RWPE1 (cell line): ENCODE measurements around the gene PLXNB1.

Experiments
- CTCF ChIA-PET: fragments of 350-600 bp; sonication (Branson Sonifier 250); formaldehyde crosslinking; extraction: SDS; loops from one replicate; lab custom pipeline; 2021; lab: Yijun Ruan, JAX
- POLR2A ChIA-PET: fragments of 400-600 bp; formaldehyde crosslinking; extraction: SDS; loops from one replicate; lab custom pipeline; 2020; ENCODE audit warnings: antibody characterized with exemption; ENCODE audit not compliant: low non-redundant PET; lab: Yijun Ruan, JAX
- DNase-seq: peaks from one replicate; pipeline ENCODE4 v3.0.0; 2012; ENCODE audit warnings: low spot score
- H3K27ac ChIP-seq: fragments of 450-650 bp; 2 replicates; pipeline ENCODE4 v1.5.1; 2017
- CTCF ChIP-seq: fragments of 450-650 bp; conservative IDR thresholded peaks from 2 replicates; pipeline ENCODE4 v1.5.1; 2017; ENCODE audit warnings: low read depth, mild to moderate bottlenecking

PLXNB1 gene

GRCh38 chr3:48369693-48370332 is 60.1 kb downstream of the PLXNB1 start:
- TF ChIP-seq CTCF, result no peak
- POLR2A ChIA-PET, result no interaction called here
- CTCF ChIA-PET, result interaction anchor here (0.6 kb wide), 1 partner anchor 31 kb away, joined by 3 read pairs; no protein-coding TSS in a partner anchor
- DNase-seq, result no peak
- H3K27ac ChIP-seq, result no peak overlapping the region

GRCh38 chr3:48367201-48367600 is 62.7 kb downstream of the PLXNB1 start:
- no peak for DNase-seq
- CTCF ChIA-PET, result no interaction called here
- POLR2A ChIA-PET, result no interaction called here
- no peak for TF ChIP-seq CTCF
- no peak overlapping the region for H3K27ac ChIP-seq

GRCh38 chr3:48364840-48365239 is 65.0 kb downstream of the PLXNB1 start:
- H3K27ac ChIP-seq, result no peak overlapping the region
- ChIA-PET CTCF (no interaction called here), POLR2A (no interaction called here)
- no peak for TF ChIP-seq CTCF
- DNase-seq, result no peak

- ChIA-PET CTCF (no interaction called here), POLR2A (no interaction called here)
- DNase-seq, result no peak
- no peak for TF ChIP-seq CTCF
- no peak overlapping the region for H3K27ac ChIP-seq
Observed at GRCh38 chr3:48361928-48362327, 68.0 kb downstream of the PLXNB1 start.

- POLR2A ChIA-PET, result no interaction called here
- CTCF ChIA-PET, result no interaction called here
- no peak overlapping the region for H3K27ac ChIP-seq
Observed at GRCh38 chr3:48356419-48356818, 73.5 kb downstream of the PLXNB1 start.

GRCh38 chr3:48353987-48354386 is 75.9 kb downstream of the PLXNB1 start:
- POLR2A ChIA-PET, result no interaction called here
- no peak overlapping the region for H3K27ac ChIP-seq
- CTCF ChIA-PET, result no interaction called here
- no peak for DNase-seq
- TF ChIP-seq CTCF, result no peak

More at GRCh38 chr3:48356419-48356818, 73.5 kb downstream of the PLXNB1 start:
- no peak for DNase-seq
- no peak for TF ChIP-seq CTCF
